Measurements from ENCODE around the gene KCNB1.

DNA sequence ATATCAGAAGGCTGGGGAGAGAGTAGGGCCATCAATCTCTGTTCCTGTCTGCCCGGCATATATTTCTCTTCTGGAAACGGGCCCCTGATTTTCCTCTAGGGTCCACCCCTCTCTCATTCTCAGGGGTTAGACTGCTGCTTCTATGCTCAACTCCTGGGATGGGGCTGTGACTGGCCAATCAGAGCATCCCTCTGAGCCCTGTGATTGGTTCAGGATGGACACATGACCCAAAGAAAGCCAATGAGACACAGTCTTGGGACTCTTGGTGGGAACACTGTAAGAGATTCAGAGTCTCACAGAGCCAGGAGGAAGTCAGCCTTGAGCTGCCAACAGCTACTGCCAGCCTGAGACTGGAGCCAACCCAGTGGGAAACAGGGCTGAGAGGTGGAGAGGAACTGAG lies 31.0 kb upstream of the KCNB1 start:
- TF ChIP-seq, protein P1, sequence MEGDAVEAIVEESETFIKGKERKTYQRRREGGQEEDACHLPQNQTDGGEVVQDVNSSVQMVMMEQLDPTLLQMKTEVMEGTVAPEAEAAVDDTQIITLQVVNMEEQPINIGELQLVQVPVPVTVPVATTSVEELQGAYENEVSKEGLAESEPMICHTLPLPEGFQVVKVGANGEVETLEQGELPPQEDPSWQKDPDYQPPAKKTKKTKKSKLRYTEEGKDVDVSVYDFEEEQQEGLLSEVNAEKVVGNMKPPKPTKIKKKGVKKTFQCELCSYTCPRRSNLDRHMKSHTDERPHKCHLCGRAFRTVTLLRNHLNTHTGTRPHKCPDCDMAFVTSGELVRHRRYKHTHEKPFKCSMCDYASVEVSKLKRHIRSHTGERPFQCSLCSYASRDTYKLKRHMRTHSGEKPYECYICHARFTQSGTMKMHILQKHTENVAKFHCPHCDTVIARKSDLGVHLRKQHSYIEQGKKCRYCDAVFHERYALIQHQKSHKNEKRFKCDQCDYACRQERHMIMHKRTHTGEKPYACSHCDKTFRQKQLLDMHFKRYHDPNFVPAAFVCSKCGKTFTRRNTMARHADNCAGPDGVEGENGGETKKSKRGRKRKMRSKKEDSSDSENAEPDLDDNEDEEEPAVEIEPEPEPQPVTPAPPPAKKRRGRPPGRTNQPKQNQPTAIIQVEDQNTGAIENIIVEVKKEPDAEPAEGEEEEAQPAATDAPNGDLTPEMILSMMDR (IDR thresholded peaks at IDR 0.05) = no peak
- no peak for TF ChIP-seq POLR2A (IDR thresholded peaks at IDR 0.05)
- TF ChIP-seq POLR2AphosphoS5 (IDR thresholded peaks at IDR 0.05) = no peak

Measured in breast epithelium (tissue), 3 donors.